Prostate gland (tissue), 2 donors: ENCODE results near the gene CD46.

Source experiments
- POLR2A ChIP-seq: fragments of 450-650 bp; IDR thresholded peaks from one replicate; pipeline ENCODE4 v1.6.1; 2016; ENCODE audit warnings: antibody characterized with exemption, mild to moderate bottlenecking
- POLR2AphosphoS5 ChIP-seq: sonication (generic); formaldehyde crosslinking; IDR thresholded peaks from one replicate; pipeline ENCODE4 v1.6.1; 2017; ENCODE audit warnings: antibody characterized with exemption
- TF ChIP-seq, protein P1 (sequence below), 4 experiments: fragments of 200-600 bp in 2 of 4; fragments of 450-650 bp in 2 of 4; sonication (generic) in 2 of 4; IDR thresholded peaks; 1 replicate in 3 of 4; 2 replicates in 1 of 4; pipeline ENCODE4 v1.5.1; 2016 to 2019; ENCODE audit warnings: antibody characterized with exemption in 4 of 4, mild to moderate bottlenecking in 2 of 4, moderate library complexity in 2 of 4

- TF ChIP-seq, protein P1, sequence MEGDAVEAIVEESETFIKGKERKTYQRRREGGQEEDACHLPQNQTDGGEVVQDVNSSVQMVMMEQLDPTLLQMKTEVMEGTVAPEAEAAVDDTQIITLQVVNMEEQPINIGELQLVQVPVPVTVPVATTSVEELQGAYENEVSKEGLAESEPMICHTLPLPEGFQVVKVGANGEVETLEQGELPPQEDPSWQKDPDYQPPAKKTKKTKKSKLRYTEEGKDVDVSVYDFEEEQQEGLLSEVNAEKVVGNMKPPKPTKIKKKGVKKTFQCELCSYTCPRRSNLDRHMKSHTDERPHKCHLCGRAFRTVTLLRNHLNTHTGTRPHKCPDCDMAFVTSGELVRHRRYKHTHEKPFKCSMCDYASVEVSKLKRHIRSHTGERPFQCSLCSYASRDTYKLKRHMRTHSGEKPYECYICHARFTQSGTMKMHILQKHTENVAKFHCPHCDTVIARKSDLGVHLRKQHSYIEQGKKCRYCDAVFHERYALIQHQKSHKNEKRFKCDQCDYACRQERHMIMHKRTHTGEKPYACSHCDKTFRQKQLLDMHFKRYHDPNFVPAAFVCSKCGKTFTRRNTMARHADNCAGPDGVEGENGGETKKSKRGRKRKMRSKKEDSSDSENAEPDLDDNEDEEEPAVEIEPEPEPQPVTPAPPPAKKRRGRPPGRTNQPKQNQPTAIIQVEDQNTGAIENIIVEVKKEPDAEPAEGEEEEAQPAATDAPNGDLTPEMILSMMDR (IDR thresholded peaks at IDR 0.05), result no peak
- TF ChIP-seq POLR2A (no peak), POLR2AphosphoS5 (no peak)
Measured at GRCh38 chr1:207755846-207756693, 4.2 kb downstream of the CD46 start.
